Fibroblast of skin of right quadriceps (primary cell): Measurements from ENCODE around the gene HES4.
A peak's percentile ranks its signal among the peaks of the same experiment; 100 is the strongest.

Experiments
- DNase-seq: peaks from one replicate; pipeline ENCODE4 v3.0.0-alpha.2; 2013

The HES4 gene

GRCh38 chr1:965526-966134 is 34.3 kb downstream of the HES4 start:
- no peak for DNase-seq

GRCh38 chr1:964691-965525 is 35.0 kb downstream of the HES4 start:
- no peak for DNase-seq

- DNase-seq = no peak
Measured at GRCh38 chr1:963746-964525, 36.0 kb downstream of the HES4 start.

GRCh38 chr1:963301-963651 is 36.6 kb downstream of the HES4 start:
- DNase-seq = no peak

- DNase-seq = no peak
Measured at GRCh38 chr1:962381-963300, 37.3 kb downstream of the HES4 start.

GRCh38 chr1:961132-961669 is 38.7 kb downstream of the HES4 start:
- no peak for DNase-seq

- DNase-seq = peak; percentile 74
Measured at GRCh38 chr1:960363-961131, 39.4 kb downstream of the HES4 start, which contains the start of gene KLHL17. Gene KLHL17 (plus strand): TSS chr1:960584. CDS start chr1:960694, 110 bp downstream.

GRCh38 chr1:959731-960362 is 40.0 kb downstream of the HES4 start:
- no peak for DNase-seq

GRCh38 chr1:958823-959730 is 40.8 kb downstream of the HES4 start, which contains the start of gene NOC2L:
Gene NOC2L (minus strand): TSS chr1:959256. CDS start chr1:959240, 16 bp downstream.
- DNase-seq = peak; percentile 88

- no peak for DNase-seq
Measured at GRCh38 chr1:956636-957035, 43.3 kb downstream of the HES4 start.

GRCh38 chr1:955474-955873 is 44.4 kb downstream of the HES4 start:
- no peak for DNase-seq

GRCh38 chr1:954927-955326 is 45.0 kb downstream of the HES4 start:
- no peak for DNase-seq

GRCh38 chr1:953524-954320 is 46.2 kb downstream of the HES4 start:
- no peak for DNase-seq

GRCh38 chr1:952603-953002 is 47.3 kb downstream of the HES4 start:
- DNase-seq = no peak

GRCh38 chr1:952201-952600 is 47.7 kb downstream of the HES4 start:
- DNase-seq = no peak

GRCh38 chr1:951364-951763 is 48.5 kb downstream of the HES4 start:
- DNase-seq = no peak

GRCh38 chr1:950881-951280 is 49.0 kb downstream of the HES4 start:
- DNase-seq = no peak

GRCh38 chr1:950268-950667 is 49.6 kb downstream of the HES4 start:
- no peak for DNase-seq
